Renal cortical epithelial cell (primary cell): ENCODE measurements around the gene ITPR2. TPM values are rescaled to one million over a fixed set of nuclear protein-coding genes. Genes with fewer than 3 reads are reported as not detected.

Experiments used
- DNase-seq: peaks from one replicate; pipeline ENCODE4 v3.0.0-alpha.2; 2011; ENCODE audit warnings: low read depth
- total RNA-seq: library from RNA; depleted of rRNA; stranded (reverse); fragments of >200 nt; gene quantifications from 2 replicates; pipeline ENCODE4 v1.2.3, GENCODE V29; 2014

The ITPR2 gene
- total RNA-seq, 1 donor from 2014 or later: 51.6 TPM

- peak; percentile 55 for DNase-seq
These were observed 9.6 kb downstream of the ITPR2 start for GRCh38 chr12:26823390-26823789.

GRCh38 chr12:26822026-26822425, 11.0 kb downstream of the ITPR2 start:
- no peak for DNase-seq

GRCh38 chr12:26821212-26821701, 11.7 kb downstream of the ITPR2 start:
- no peak for DNase-seq

GRCh38 chr12:26818636-26819035, 14.4 kb downstream of the ITPR2 start:
- DNase-seq: no peak

- no peak for DNase-seq
These were observed 14.8 kb downstream of the ITPR2 start for GRCh38 chr12:26818201-26818600.

GRCh38 chr12:26817183-26817591, 15.8 kb downstream of the ITPR2 start:
- no peak for DNase-seq

GRCh38 chr12:26813812-26814211, 19.2 kb downstream of the ITPR2 start:
- DNase-seq: no peak

GRCh38 chr12:26810330-26810729, 22.7 kb downstream of the ITPR2 start:
- peak; percentile 47 for DNase-seq

- DNase-seq: no peak
These were observed 23.2 kb downstream of the ITPR2 start for GRCh38 chr12:26809611-26810285.

- DNase-seq: no peak
These were observed 24.1 kb downstream of the ITPR2 start for GRCh38 chr12:26808766-26809476.

- DNase-seq: no peak
These were observed 25.7 kb downstream of the ITPR2 start for GRCh38 chr12:26807292-26807691.

- no peak for DNase-seq
These were observed 26.4 kb downstream of the ITPR2 start for GRCh38 chr12:26806556-26806955.

GRCh38 chr12:26805401-26805971, 27.5 kb downstream of the ITPR2 start:
- no peak for DNase-seq

GRCh38 chr12:26803552-26803951, 29.4 kb downstream of the ITPR2 start:
- peak; percentile 82 for DNase-seq

GRCh38 chr12:26801486-26801885, 31.5 kb downstream of the ITPR2 start:
- no peak for DNase-seq

GRCh38 chr12:26800858-26801257, 32.1 kb downstream of the ITPR2 start:
- DNase-seq: no peak

GRCh38 chr12:26800347-26800746, 32.6 kb downstream of the ITPR2 start:
- DNase-seq: no peak

- DNase-seq: peak; percentile 62
These were observed 33.3 kb downstream of the ITPR2 start for GRCh38 chr12:26799741-26800140.

- DNase-seq: no peak
These were observed 34.4 kb downstream of the ITPR2 start for GRCh38 chr12:26798640-26799039.

GRCh38 chr12:26798023-26798422, 35.0 kb downstream of the ITPR2 start:
- DNase-seq: no peak

- DNase-seq: no peak
These were observed 37.1 kb downstream of the ITPR2 start for GRCh38 chr12:26795910-26796309.

GRCh38 chr12:26791301-26791791, 41.6 kb downstream of the ITPR2 start:
- DNase-seq: peak; percentile 68

- no peak for DNase-seq
These were observed 42.4 kb downstream of the ITPR2 start for GRCh38 chr12:26790645-26790994.
